Endothelial cell of umbilical vein (primary cell): Measurements from ENCODE around the gene EZR. TPM values are rescaled to one million over a fixed set of nuclear protein-coding genes. Genes with fewer than 3 reads are reported as not detected.

Experiments
- BruUV-seq: library from RNA; stranded (reverse); fragments of 400-500 nt; replicated peaks from 2 replicates; lab custom pipeline; 2021; lab: Mats Ljungman, UMichigan
- CTCF ChIA-PET: fragments of 300-600, 350-600 bp; sonication (Branson Sonifier 250); formaldehyde crosslinking; loops from one replicate; lab custom pipeline; 2021; ENCODE audit warnings: antibody characterized with exemption, inconsistent platforms; lab: Charles Lee
- POLR2A ChIA-PET: fragments of 300-600, 350-600 bp; sonication (Branson Sonifier 250); formaldehyde crosslinking; loops from one replicate; lab custom pipeline; 2021; ENCODE audit warnings: antibody characterized with exemption, inconsistent platforms; lab: Charles Lee
- DNase-seq: peaks from one replicate; pipeline ENCODE4 v3.0.0-alpha.2; 2011; ENCODE audit warnings: low read depth, low spot score
- FAIRE-seq: peaks from 2 replicates; lab custom pipeline; 2011; peaks lifted over from hg19 to GRCh38; lab: Jason Lieb, UNC
- H2AFZ ChIP-seq: 2 replicates; pipeline ENCODE4 v1.6.0; 2012; ENCODE audit warnings: low read depth, low read length, control low read depth, inconsistent platforms
- H3K27ac ChIP-seq: 2 replicates; pipeline ENCODE4 v1.5.1; 2011; ENCODE audit warnings: low read depth, mild to moderate bottlenecking, control low read depth, low read length, moderate library complexity; ENCODE audit not compliant: insufficient read depth
- H3K27me3 ChIP-seq, 2 experiments: 2 replicates each; pipeline versions ENCODE4 v1.6.0 to v1.6.1; 2011; ENCODE audit warnings: low read length in 2 of 2, mixed read lengths in 1 of 2; ENCODE audit not compliant: control insufficient read depth in 2 of 2, insufficient read depth in 2 of 2
- H3K36me3 ChIP-seq, 2 experiments: 2 replicates in 1 of 2; 3 replicates in 1 of 2; pipeline ENCODE4 v1.5.1; 2011; ENCODE audit warnings: low read length in 2 of 2, mild to moderate bottlenecking in 1 of 2, moderate library complexity in 1 of 2; ENCODE audit not compliant: control insufficient read depth in 2 of 2, insufficient read depth in 2 of 2; ENCODE audit errors: extremely low read depth in 1 of 2
- H3K4me1 ChIP-seq: 3 replicates; pipeline ENCODE4 v1.5.1; 2011; ENCODE audit warnings: mild to moderate bottlenecking, low read length; ENCODE audit not compliant: control insufficient read depth, insufficient read depth; ENCODE audit errors: extremely low read depth
- H3K4me2 ChIP-seq: 2 replicates; pipeline ENCODE4 v1.6.1; 2011; ENCODE audit warnings: low read length, control low read depth, mixed read lengths; ENCODE audit not compliant: insufficient read depth
- H3K4me3 ChIP-seq, 3 experiments: fragments of 200-600 bp in 1 of 3; sonication (generic), shearing (Covaris generic) in 1 of 3; replicated peaks in 1 of 3; 2 replicates each; pipeline ENCODE4 v1.5.1; 2011 to 2016; ENCODE audit warnings: control low read depth in 3 of 3, low read length in 3 of 3, mild to moderate bottlenecking in 2 of 3, inconsistent platforms in 1 of 3, low read depth in 1 of 3, moderate library complexity in 1 of 3; ENCODE audit not compliant: insufficient read depth in 1 of 3
- H3K79me2 ChIP-seq: 2 replicates; pipeline ENCODE4 v1.6.0; 2012; ENCODE audit warnings: low read length, inconsistent platforms; ENCODE audit not compliant: control insufficient read depth, insufficient read depth
- H3K9ac ChIP-seq: replicated peaks from 2 replicates; pipeline ENCODE3; 2011; ENCODE audit warnings: low read length, control low read depth; ENCODE audit not compliant: insufficient read depth; ENCODE audit errors: extremely low read depth
- H3K9me1 ChIP-seq: replicated peaks from 3 replicates; pipeline ENCODE4 v1.6.0; 2011; ENCODE audit warnings: mild to moderate bottlenecking, low read length; ENCODE audit not compliant: control insufficient read depth, insufficient read depth; ENCODE audit errors: extremely low read depth
- H3K9me3 ChIP-seq: replicated peaks from 2 replicates; pipeline ENCODE4 v1.5.1; 2012; ENCODE audit warnings: low read length, inconsistent platforms; ENCODE audit not compliant: control insufficient read depth, insufficient read depth
- H4K20me1 ChIP-seq: replicated peaks from 2 replicates; pipeline ENCODE3; 2011; ENCODE audit warnings: mild to moderate bottlenecking, low read length; ENCODE audit not compliant: control insufficient read depth, insufficient read depth; ENCODE audit errors: extremely low read depth
- CTCF ChIP-seq, 2 donors: IDR thresholded peaks; 1 replicate in 1 of 2; 2 replicates in 1 of 2; pipeline ENCODE4 v1.5.1; 2011; ENCODE audit warnings: low read length in 2 of 2, mild to moderate bottlenecking in 2 of 2, moderate library complexity in 2 of 2, control low read depth in 1 of 2, inconsistent platforms in 1 of 2, low read depth in 1 of 2; ENCODE audit not compliant: insufficient read depth in 1 of 2; ENCODE audit errors: extremely low read depth in 1 of 2
- EZH2 ChIP-seq: IDR thresholded peaks from 2 replicates; pipeline ENCODE4 v1.6.1; 2012; ENCODE audit warnings: borderline replicate concordance, low read depth, mild to moderate bottlenecking, moderate library complexity, low read length, inconsistent platforms; ENCODE audit not compliant: severe bottlenecking
- FOS ChIP-seq: IDR thresholded peaks from 2 replicates; pipeline ENCODE4 v1.6.1; 2011; ENCODE audit warnings: mild to moderate bottlenecking, low read length, moderate library complexity, borderline replicate concordance; ENCODE audit not compliant: insufficient read depth
- GATA2 ChIP-seq: IDR thresholded peaks from 2 replicates; pipeline ENCODE4 v1.7.0; 2011; ENCODE audit warnings: low read depth, mild to moderate bottlenecking, moderate library complexity, mixed read lengths, low read length; ENCODE audit not compliant: insufficient read length, insufficient read depth
- MAX ChIP-seq: IDR thresholded peaks from 2 replicates; pipeline ENCODE4 v1.6.1; 2011; ENCODE audit not compliant: insufficient read depth, insufficient read length
- MYC ChIP-seq: IDR thresholded peaks from one replicate; pipeline ENCODE4 v1.6.1; 2011; ENCODE audit warnings: mild to moderate bottlenecking, low read depth, low read length
- POLR2A ChIP-seq: IDR thresholded peaks from 2 replicates; pipeline ENCODE4 v1.6.1; 2012; ENCODE audit warnings: low read depth, mild to moderate bottlenecking, control low read depth, low read length
- POLR2AphosphoS5 ChIP-seq: IDR thresholded peaks from 2 replicates; pipeline ENCODE4 v1.6.1; 2012; ENCODE audit warnings: low read depth, mild to moderate bottlenecking, control low read depth, low read length, moderate library complexity; ENCODE audit not compliant: insufficient read depth
- dilution Hi-C: fragments of 300-500 bp; cut with MboI; formaldehyde crosslinking; loops from one replicate; pipeline ENCODE4 v1.15.0; 2019; ENCODE audit warnings: low sequenced_read_pairs; ENCODE audit not compliant: extremely low pct_ligation_motif_present
- intact Hi-C: fragments of 100-400 bp; cut with micrococcal nuclease; formaldehyde crosslinking; loops from one replicate; pipeline ENCODE4 v1.10.0; 2022
- polyA plus RNA-seq, 4 experiments: library from polyadenylated mRNA; depleted of rRNA in 3 of 4; stranded (reverse) in 3 of 4; unstranded in 1 of 4; fragments of >200 nt; gene quantifications; 2 replicates each; pipeline versions ENCODE4 v1.2.1 to v1.2.3, GENCODE V29; 2011 to 2012; ENCODE audit warnings: missing spikeins in 1 of 4
- total RNA-seq: library from RNA; stranded (reverse); gene quantifications from 2 replicates; pipeline ENCODE4 v1.2.3, GENCODE V29; 2021

The EZR gene
- total and polyA plus RNA-seq, 2 donors (not counting 3 experiments of a cell fraction or from before 2014, with no cell fraction given), result 58.5 to 108 TPM

- intact Hi-C loops, result no loop called here
- Histone ChIP-seq H2AFZ (no peak overlapping the region), H3K79me2 (no peaks in the 10 kb centered on the region), H3K4me1 (no peaks in the 10 kb centered on the region), H3K27me3 (peaks cover 0 to 2% of the 10 kb centered on the region in 2 experiments), H3K9ac (no peak overlapping the region), H3K4me3 (no peak overlapping the region), H3K4me2 (no peak overlapping the region), H3K36me3 (no peaks in the 10 kb centered on the region), H4K20me1 (no peaks in the 10 kb centered on the region), H3K27ac (no peak overlapping the region), H3K9me1 (no peaks in the 10 kb centered on the region), H3K9me3 (no peaks in the 10 kb centered on the region)
- POLR2A ChIA-PET, result no interaction called here
- CTCF ChIA-PET, result no interaction called here
- dilution Hi-C loops, result no loop called here
- no TSS peak for BruUV-seq
- TF ChIP-seq EZH2, result no peak
- TF ChIP-seq CTCF (IDR thresholded peaks at IDR 0.05; ENCODE audit: extremely low read depth in 1 of 2, insufficient read depth in 1 of 2, low read depth in 1 of 2, low read length in 2 of 2), result no peak
- TF ChIP-seq POLR2AphosphoS5, result no peak
- no peak for TF ChIP-seq MAX
- no peak for TF ChIP-seq FOS
- TF ChIP-seq POLR2A, result no peak
- TF ChIP-seq MYC, result no peak
- no peak for TF ChIP-seq GATA2
- DNase-seq (no peak), FAIRE-seq (no peak)
Observed at GRCh38 chr6:158836625-158837311, 17.6 kb upstream of the EZR start.
